SK-N-SH (cell line): ENCODE measurements around the gene DHRS9. TPM values are rescaled to one million over a fixed set of nuclear protein-coding genes. Genes with fewer than 3 reads are reported as not detected.

Experiments used
- CTCF ChIA-PET: fragments of 300-600, 350-600 bp; formaldehyde crosslinking; extraction: SDS; loops from one replicate; lab custom pipeline; 2021; lab: Yijun Ruan, JAX
- POLR2A ChIA-PET: fragments of 350-600 bp; sonication (Branson Sonifier 250); formaldehyde crosslinking; extraction: SDS; loops from one replicate; lab custom pipeline; 2020; ENCODE audit warnings: antibody characterized with exemption, inconsistent platforms; lab: Yijun Ruan, JAX
- DNase-seq: peaks from one replicate; pipeline ENCODE4 v3.0.0; 2012
- H2AFZ ChIP-seq: fragments of 200-600 bp; sonication (generic); 2 replicates; pipeline ENCODE4 v1.8.1; 2016; ENCODE audit warnings: antibody characterized with exemption, mild to moderate bottlenecking, low read depth
- H3F3A ChIP-seq: fragments of 200-600 bp; sonication (generic); replicated peaks from 2 replicates; pipeline ENCODE3; 2016; ENCODE audit warnings: antibody characterized with exemption, mild to moderate bottlenecking; ENCODE audit not compliant: insufficient read depth
- H3K27ac ChIP-seq, 2 experiments: fragments of 200-500 bp in 1 of 2; fragments of 200-600 bp in 1 of 2; sonication (Bioruptor generic) in 1 of 2; sonication (generic), shearing (Covaris generic) in 1 of 2; 2 replicates each; pipeline versions ENCODE4 v1.5.1 to v1.6.1; 2014 to 2016; ENCODE audit warnings: low read depth in 2 of 2, inconsistent platforms in 1 of 2, low read length in 1 of 2, mild to moderate bottlenecking in 1 of 2, mixed read lengths in 1 of 2
- H3K27me3 ChIP-seq: fragments of 200-600 bp; sonication (generic), shearing (Covaris generic); 2 replicates; pipeline ENCODE4 v1.6.1; 2016; ENCODE audit warnings: mixed run types; ENCODE audit not compliant: insufficient read depth
- H3K36me3 ChIP-seq, 2 experiments: fragments of 200-500 bp in 1 of 2; fragments of 200-600 bp in 1 of 2; sonication (Bioruptor generic) in 1 of 2; sonication (generic) in 1 of 2; replicated peaks in 1 of 2; 2 replicates each; pipeline versions ENCODE3 to v1.5.1; 2014 to 2016; ENCODE audit warnings: low read length in 1 of 2, mild to moderate bottlenecking in 1 of 2; ENCODE audit not compliant: insufficient read depth in 2 of 2, control insufficient read depth in 1 of 2
- H3K4me1 ChIP-seq, 2 experiments: fragments of 200-500 bp in 1 of 2; fragments of 200-600 bp in 1 of 2; sonication (Bioruptor generic) in 1 of 2; sonication (generic), shearing (Covaris generic) in 1 of 2; 2 replicates each; pipeline versions ENCODE4 v1.5.1 to v1.6.1; 2014 to 2016; ENCODE audit warnings: low read depth in 1 of 2, low read length in 1 of 2, mixed run types in 1 of 2; ENCODE audit not compliant: insufficient read depth in 2 of 2, control insufficient read depth in 1 of 2
- H3K4me2 ChIP-seq: fragments of 200-600 bp; sonication (generic), shearing (Covaris generic); 2 replicates; pipeline ENCODE4 v1.6.1; 2017; ENCODE audit warnings: mixed run types
- H3K4me3 ChIP-seq, 2 experiments: fragments of 200-500 bp in 1 of 2; fragments of 200-600 bp in 1 of 2; sonication (Bioruptor generic) in 1 of 2; sonication (generic), shearing (Covaris generic) in 1 of 2; 2 replicates each; pipeline versions ENCODE4 v1.5.1 to v1.8.1; 2014 to 2016; ENCODE audit warnings: low read depth in 2 of 2, inconsistent platforms in 1 of 2, low read length in 1 of 2, mild to moderate bottlenecking in 1 of 2, mixed read lengths in 1 of 2, moderate library complexity in 1 of 2
- H3K79me2 ChIP-seq: fragments of 200-600 bp; sonication (generic); 2 replicates; pipeline ENCODE4 v1.8.1; 2017; ENCODE audit warnings: mild to moderate bottlenecking; ENCODE audit not compliant: insufficient read depth
- H3K9ac ChIP-seq: fragments of 200-600 bp; sonication (generic); 2 replicates; pipeline ENCODE4 v1.6.1; 2017; ENCODE audit warnings: mixed run types
- H3K9me2 ChIP-seq: fragments of 200-600 bp; sonication (generic); 2 replicates; pipeline ENCODE4 v1.6.1; 2017; ENCODE audit warnings: mixed run types
- H3K9me3 ChIP-seq: fragments of 200-600 bp; sonication (generic); 2 replicates; pipeline ENCODE4 v1.6.1; 2017; ENCODE audit warnings: mixed run types, mild to moderate bottlenecking, moderate library complexity
- H4K20me1 ChIP-seq: fragments of 200-600 bp; sonication (generic); 2 replicates; pipeline ENCODE4 v1.6.1; 2017; ENCODE audit warnings: mild to moderate bottlenecking, mixed run types; ENCODE audit not compliant: insufficient read depth
- EP300 ChIP-seq, 2 experiments: IDR thresholded peaks; 2 replicates each; pipeline versions ENCODE4 v1.4.0 to v1.6.1; 2012; ENCODE audit warnings: borderline replicate concordance in 1 of 2, low read depth in 1 of 2, low read length in 1 of 2
- EZH2phosphoT487 ChIP-seq: fragments of 200-600 bp; sonication (generic); IDR thresholded peaks from 2 replicates; pipeline ENCODE4 v1.6.1; 2017; ENCODE audit warnings: low read depth, mixed run types, mild to moderate bottlenecking, antibody characterized with exemption, moderate library complexity, borderline replicate concordance
- FOSL2 ChIP-seq: IDR thresholded peaks from 2 replicates; pipeline ENCODE4 v1.4.0; 2012; ENCODE audit warnings: low read depth, mild to moderate bottlenecking, moderate library complexity, borderline replicate concordance
- GABPA ChIP-seq: IDR thresholded peaks from 2 replicates; pipeline ENCODE4 v1.4.0; 2012; ENCODE audit warnings: low read depth, mild to moderate bottlenecking
- IRF3 ChIP-seq: fragments of 150-350 bp; IDR thresholded peaks from 2 replicates; pipeline ENCODE4 v1.6.1; 2016; ENCODE audit warnings: mild to moderate bottlenecking, low read depth, low read length
- JUND ChIP-seq: IDR thresholded peaks from 2 replicates; pipeline ENCODE4 v1.4.0; 2012
- MEF2A ChIP-seq: IDR thresholded peaks from 2 replicates; pipeline ENCODE4 v1.4.0; 2012; ENCODE audit warnings: low read depth, borderline replicate concordance
- PBX3 ChIP-seq: IDR thresholded peaks from 2 replicates; pipeline ENCODE4; 2012
- POLR2AphosphoS5 ChIP-seq: IDR thresholded peaks from 2 replicates; pipeline ENCODE4 v1.6.1; 2012; ENCODE audit warnings: low read depth, low read length
- RAD21 ChIP-seq: IDR thresholded peaks from 2 replicates; pipeline ENCODE4 v1.6.1; 2012; ENCODE audit warnings: mild to moderate bottlenecking, low read length
- RCOR1 ChIP-seq: fragments of 150-350 bp; IDR thresholded peaks from 2 replicates; pipeline ENCODE4 v1.6.1; 2017; ENCODE audit warnings: antibody characterized with exemption, low read length
- RXRA ChIP-seq: IDR thresholded peaks from 2 replicates; pipeline ENCODE4 v1.4.0; 2012; ENCODE audit warnings: low read depth, mild to moderate bottlenecking, borderline replicate concordance
- TCF12 ChIP-seq: IDR thresholded peaks from 2 replicates; pipeline ENCODE4 v1.4.0; 2012
- YY1 ChIP-seq: IDR thresholded peaks from 2 replicates; pipeline ENCODE4 v1.4.0; 2012; ENCODE audit warnings: low read depth, mild to moderate bottlenecking
- WGBS: methylation state at CpG from one replicate; pipeline ENCODE4 v1.1.6; 2017; ENCODE audit warnings: low lambda C conversion rate; 5-methylcytosine and 5-hydroxymethylcytosine counted together
- polyA plus RNA-seq, 3 experiments: library from polyadenylated mRNA; depleted of rRNA; stranded (reverse); fragments of >200 nt; gene quantifications; 2 replicates each; pipeline ENCODE4 v1.2.3, GENCODE V29; 2012
- TF ChIP-seq, protein P1 (sequence below): fragments of 150-350 bp; IDR thresholded peaks from 2 replicates; pipeline ENCODE4 v1.6.1; 2017; ENCODE audit warnings: antibody characterized with exemption, low read length, low read depth, borderline replicate concordance
- TF ChIP-seq, protein P2 (sequence below): IDR thresholded peaks from 2 replicates; pipeline ENCODE4 v1.4.0; 2012; ENCODE audit warnings: low read depth, borderline replicate concordance
- TF ChIP-seq, protein P3 (sequence below): IDR thresholded peaks from 2 replicates; pipeline ENCODE4 v1.4.0; 2012; ENCODE audit warnings: low read depth

The DHRS9 gene
- polyA plus RNA-seq, 1 of the 3 experiments (the other 2 are of a cell fraction): not detected

- no peaks in the 10 kb centered on the region for H3K9me2 ChIP-seq
- H3K4me1 ChIP-seq: no peaks in the 10 kb centered on the region
- 34% methylated on average over 2 of the region's 2 CpGs for whole genome bisulfite sequencing
- H4K20me1 ChIP-seq: no peaks in the 10 kb centered on the region
- no peak overlapping the region for H3K9ac ChIP-seq
- H3K27ac ChIP-seq: no peak overlapping the region
- no peak overlapping the region for H2AFZ ChIP-seq
- no peaks in the 10 kb centered on the region for H3K9me3 ChIP-seq
- no peak overlapping the region for H3K4me3 ChIP-seq
- TF ChIP-seq EZH2phosphoT487 (no peak), TCF12 (no peak), RCOR1 (no peak)
- H3K79me2 ChIP-seq: no peaks in the 10 kb centered on the region
- H3K36me3 ChIP-seq: no peaks in the 10 kb centered on the region
- CTCF ChIA-PET: interaction anchor here (1.4 to 2.5 kb wide), 2 partner anchors 14 to 44 kb away, joined by 3 to 7 read pairs; no protein-coding TSS in a partner anchor
- no peak for DNase-seq
- H3K4me2 ChIP-seq: no peak overlapping the region
- H3F3A ChIP-seq: no peaks in the 10 kb centered on the region
- H3K27me3 ChIP-seq: no peaks in the 10 kb centered on the region
- POLR2A ChIA-PET: no interaction called here
These were observed 3.4 kb upstream of the DHRS9 start for GRCh38 chr2:169065864-169066517.

DNA sequence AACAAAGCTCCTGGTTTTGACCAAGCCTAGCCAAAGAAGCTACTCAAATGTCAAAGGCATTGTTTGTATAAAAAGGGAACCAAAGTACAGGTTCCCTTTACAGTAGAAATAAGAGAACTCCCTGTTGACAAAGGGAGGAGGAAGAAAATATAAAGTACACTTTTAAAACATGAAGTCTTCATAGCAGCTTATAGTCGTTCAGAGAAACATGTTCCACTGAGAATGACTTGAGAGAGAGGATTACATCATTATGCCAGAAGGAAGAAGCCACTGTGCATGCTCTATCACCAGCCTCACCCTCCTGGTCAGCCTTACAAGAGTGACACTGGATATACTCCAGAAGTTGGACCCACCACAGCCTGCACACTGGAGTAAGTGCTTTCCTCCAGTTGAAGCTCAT, 2.5 kb upstream of the DHRS9 start:
- no peaks in the 10 kb centered on the region for H3K4me1 ChIP-seq
- CTCF ChIA-PET: interaction anchor here (2.5 kb wide), 1 partner anchor 43 kb away, joined by 7 read pairs; no protein-coding TSS in a partner anchor
- H3K79me2 ChIP-seq: no peaks in the 10 kb centered on the region
- H3K9me3 ChIP-seq: no peaks in the 10 kb centered on the region
- no peak overlapping the region for H3K4me2 ChIP-seq
- no peaks in the 10 kb centered on the region for H3K9me2 ChIP-seq
- WGBS: 0% methylated on average over 1 of the region's 1 CpG
- no peak overlapping the region for H2AFZ ChIP-seq
- H3K27me3 ChIP-seq: no peaks in the 10 kb centered on the region
- no peak overlapping the region for H3K4me3 ChIP-seq
- TF ChIP-seq POLR2AphosphoS5 (no peak), RAD21 (no peak), JUND (no peak), YY1 (no peak), RXRA (no peak)
- TF ChIP-seq, protein P1, sequence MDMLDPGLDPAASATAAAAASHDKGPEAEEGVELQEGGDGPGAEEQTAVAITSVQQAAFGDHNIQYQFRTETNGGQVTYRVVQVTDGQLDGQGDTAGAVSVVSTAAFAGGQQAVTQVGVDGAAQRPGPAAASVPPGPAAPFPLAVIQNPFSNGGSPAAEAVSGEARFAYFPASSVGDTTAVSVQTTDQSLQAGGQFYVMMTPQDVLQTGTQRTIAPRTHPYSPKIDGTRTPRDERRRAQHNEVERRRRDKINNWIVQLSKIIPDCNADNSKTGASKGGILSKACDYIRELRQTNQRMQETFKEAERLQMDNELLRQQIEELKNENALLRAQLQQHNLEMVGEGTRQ: no peak
- TF ChIP-seq, protein P2, sequence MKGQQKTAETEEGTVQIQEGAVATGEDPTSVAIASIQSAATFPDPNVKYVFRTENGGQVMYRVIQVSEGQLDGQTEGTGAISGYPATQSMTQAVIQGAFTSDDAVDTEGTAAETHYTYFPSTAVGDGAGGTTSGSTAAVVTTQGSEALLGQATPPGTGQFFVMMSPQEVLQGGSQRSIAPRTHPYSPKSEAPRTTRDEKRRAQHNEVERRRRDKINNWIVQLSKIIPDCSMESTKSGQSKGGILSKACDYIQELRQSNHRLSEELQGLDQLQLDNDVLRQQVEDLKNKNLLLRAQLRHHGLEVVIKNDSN: no peak
- TF ChIP-seq, all 33 proteins: peak for 0
- DNase-seq: no peak
- Histone ChIP-seq H4K20me1 (no peaks in the 10 kb centered on the region), H3F3A (no peaks in the 10 kb centered on the region), H3K9ac (no peak overlapping the region), H3K36me3 (no peaks in the 10 kb centered on the region), H3K27ac (no peak overlapping the region)
- POLR2A ChIA-PET: no interaction called here

GRCh38 chr2:169069833-169070232, 470 bp downstream of the DHRS9 start:
- H3F3A ChIP-seq: no peaks in the 10 kb centered on the region
- no peaks in the 10 kb centered on the region for H3K9me3 ChIP-seq
- CTCF ChIA-PET: no interaction called here
- H3K36me3 ChIP-seq: no peaks in the 10 kb centered on the region
- no peak overlapping the region for H2AFZ ChIP-seq
- WGBS: 38% methylated on average over 2 of the region's 2 CpGs
- no peak overlapping the region for H3K4me3 ChIP-seq
- no peaks in the 10 kb centered on the region for H3K4me1 ChIP-seq
- POLR2A ChIA-PET: no interaction called here
- no peak overlapping the region for H3K27ac ChIP-seq
- no peaks in the 10 kb centered on the region for H3K27me3 ChIP-seq
- no peaks in the 10 kb centered on the region for H3K79me2 ChIP-seq
- no peak overlapping the region for H3K4me2 ChIP-seq
- no peaks in the 10 kb centered on the region for H3K9me2 ChIP-seq
- no peak overlapping the region for H3K9ac ChIP-seq
- no peaks in the 10 kb centered on the region for H4K20me1 ChIP-seq
- no peak for DNase-seq
- no peak for TF ChIP-seq MEF2A
- no peak for TF ChIP-seq IRF3
- TF ChIP-seq FOSL2: no peak
- TF ChIP-seq, protein P3, sequence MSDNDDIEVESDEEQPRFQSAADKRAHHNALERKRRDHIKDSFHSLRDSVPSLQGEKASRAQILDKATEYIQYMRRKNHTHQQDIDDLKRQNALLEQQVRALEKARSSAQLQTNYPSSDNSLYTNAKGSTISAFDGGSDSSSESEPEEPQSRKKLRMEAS: no peak
- TF ChIP-seq EZH2phosphoT487: no peak
- no peak for TF ChIP-seq GABPA
- no peak for TF ChIP-seq EP300 (IDR thresholded peaks at IDR 0.05; ENCODE audit: borderline replicate concordance in 1 of 2, low read depth in 1 of 2, low read length in 1 of 2)
- TF ChIP-seq PBX3: no peak
